MCF 10A (cell line): ENCODE results near the gene TUSC2. TPM values are rescaled to one million over a fixed set of nuclear protein-coding genes. Genes with fewer than 3 reads are reported as not detected.

ENCODE experiments used
- BruUV-seq: library from RNA; stranded (reverse); fragments of 400-500 nt; replicated peaks from 2 replicates; lab custom pipeline; 2021; lab: Mats Ljungman, UMichigan
- CTCF ChIA-PET: fragments of 300-600 bp; sonication (Branson Sonifier 250); formaldehyde crosslinking; extraction: SDS; loops from one replicate; lab custom pipeline; 2021; ENCODE audit warnings: antibody characterized with exemption, inconsistent platforms; lab: Yijun Ruan, JAX
- POLR2A ChIA-PET: fragments of 300-600, 350-650 bp; sonication (Branson Sonifier 250); formaldehyde crosslinking; extraction: SDS; loops from one replicate; lab custom pipeline; 2020; ENCODE audit warnings: antibody characterized with exemption, inconsistent platforms; lab: Yijun Ruan, JAX
- DNase-seq: peaks from one replicate; pipeline ENCODE4 v3.0.0-alpha.2; 2018; ENCODE audit not compliant: unreplicated experiment
- H3K27ac Mint-ChIP-seq: one replicate; pipeline ENCODE4 v1.8.0; 2022; ENCODE audit warnings: mild to moderate bottlenecking, low read depth, mixed read lengths; ENCODE audit not compliant: unreplicated experiment
- H3K27me3 Mint-ChIP-seq: one replicate; pipeline ENCODE4 v1.8.0; 2022; ENCODE audit warnings: mixed read lengths; ENCODE audit not compliant: insufficient read depth, unreplicated experiment
- H3K36me3 Mint-ChIP-seq: one replicate; pipeline ENCODE4 v1.8.0; 2022; ENCODE audit warnings: mild to moderate bottlenecking, moderate library complexity, mixed read lengths; ENCODE audit not compliant: insufficient read depth, unreplicated experiment
- H3K4me1 Mint-ChIP-seq: one replicate; pipeline ENCODE4 v1.8.0; 2022; ENCODE audit warnings: mixed read lengths; ENCODE audit not compliant: insufficient read depth, unreplicated experiment
- H3K4me3 Mint-ChIP-seq: one replicate; pipeline ENCODE4 v1.8.0; 2022; ENCODE audit warnings: mild to moderate bottlenecking, moderate library complexity, mixed read lengths; ENCODE audit not compliant: unreplicated experiment
- H3K9me3 Mint-ChIP-seq: one replicate; pipeline ENCODE4 v1.8.0; 2022; ENCODE audit warnings: mixed read lengths; ENCODE audit not compliant: unreplicated experiment
- intact Hi-C: fragments of 100-400 bp; cut with micrococcal nuclease; formaldehyde crosslinking; loops from 2 replicates; pipeline ENCODE4 v1.14.1; 2022
- total RNA-seq: library from RNA; stranded (reverse); gene quantifications from 2 replicates; pipeline ENCODE4 v1.2.3, GENCODE V29; 2022
- TF ChIP-seq, protein P1 (sequence below): fragments of 200-600 bp; IDR thresholded peaks from one replicate; pipeline ENCODE4 v1.8.0; 2022; ENCODE audit warnings: antibody characterized with exemption, mild to moderate bottlenecking; ENCODE audit not compliant: unreplicated experiment

Gene TUSC2
- total RNA-seq, 1 experiment from 2014 or later = 14.5 TPM

DNA sequence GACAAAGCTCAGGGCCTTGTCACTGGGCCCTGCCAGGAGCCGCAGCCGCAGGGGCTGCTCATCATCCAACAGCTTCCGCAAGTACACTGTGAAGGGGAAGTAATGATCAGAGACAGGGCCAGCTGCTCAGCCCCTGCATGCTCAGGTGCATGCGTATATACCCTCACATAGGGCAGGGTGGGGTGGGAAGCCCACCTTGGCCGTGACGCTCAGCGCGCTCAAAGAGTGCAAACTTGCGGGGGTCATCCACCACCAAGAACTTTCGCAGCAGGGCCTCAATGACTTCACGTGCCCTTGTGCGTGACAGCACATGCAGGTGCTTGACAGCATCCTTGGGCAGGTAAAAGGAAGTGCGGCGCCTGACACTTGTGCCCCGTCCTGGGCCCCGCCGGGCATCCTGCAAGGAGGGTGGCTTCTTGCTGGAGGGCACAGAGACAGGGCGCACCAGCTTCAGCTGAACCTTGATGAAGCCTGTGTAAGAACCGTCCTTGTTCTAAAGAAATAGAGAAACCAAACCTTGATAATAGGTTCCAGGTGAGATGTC lies 3.4 kb upstream of the TUSC2 start:
- Mint-ChIP-seq H3K9me3 (no peaks in the 10 kb centered on the region), H3K27me3 (no peaks in the 10 kb centered on the region), H3K27ac (no peak overlapping the region), H3K4me3 (no peak overlapping the region), H3K4me1 (peaks cover 12% of the 10 kb centered on the region), H3K36me3 (peaks cover 56% of the 10 kb centered on the region)
- intact Hi-C loops = no loop called here
- ChIA-PET CTCF (interaction anchor here (1.2 kb wide), 1 partner anchor 12 kb away, joined by 3 read pairs; no protein-coding TSS in a partner anchor), POLR2A (interaction anchor here (0.7 to 0.8 kb wide), 2 partner anchors 14 to 61 kb away, joined by 3 read pairs; no protein-coding TSS in a partner anchor)
- no peak for DNase-seq
- no TSS peak for BruUV-seq
- TF ChIP-seq, protein P1, sequence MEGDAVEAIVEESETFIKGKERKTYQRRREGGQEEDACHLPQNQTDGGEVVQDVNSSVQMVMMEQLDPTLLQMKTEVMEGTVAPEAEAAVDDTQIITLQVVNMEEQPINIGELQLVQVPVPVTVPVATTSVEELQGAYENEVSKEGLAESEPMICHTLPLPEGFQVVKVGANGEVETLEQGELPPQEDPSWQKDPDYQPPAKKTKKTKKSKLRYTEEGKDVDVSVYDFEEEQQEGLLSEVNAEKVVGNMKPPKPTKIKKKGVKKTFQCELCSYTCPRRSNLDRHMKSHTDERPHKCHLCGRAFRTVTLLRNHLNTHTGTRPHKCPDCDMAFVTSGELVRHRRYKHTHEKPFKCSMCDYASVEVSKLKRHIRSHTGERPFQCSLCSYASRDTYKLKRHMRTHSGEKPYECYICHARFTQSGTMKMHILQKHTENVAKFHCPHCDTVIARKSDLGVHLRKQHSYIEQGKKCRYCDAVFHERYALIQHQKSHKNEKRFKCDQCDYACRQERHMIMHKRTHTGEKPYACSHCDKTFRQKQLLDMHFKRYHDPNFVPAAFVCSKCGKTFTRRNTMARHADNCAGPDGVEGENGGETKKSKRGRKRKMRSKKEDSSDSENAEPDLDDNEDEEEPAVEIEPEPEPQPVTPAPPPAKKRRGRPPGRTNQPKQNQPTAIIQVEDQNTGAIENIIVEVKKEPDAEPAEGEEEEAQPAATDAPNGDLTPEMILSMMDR = no peak

DNA sequence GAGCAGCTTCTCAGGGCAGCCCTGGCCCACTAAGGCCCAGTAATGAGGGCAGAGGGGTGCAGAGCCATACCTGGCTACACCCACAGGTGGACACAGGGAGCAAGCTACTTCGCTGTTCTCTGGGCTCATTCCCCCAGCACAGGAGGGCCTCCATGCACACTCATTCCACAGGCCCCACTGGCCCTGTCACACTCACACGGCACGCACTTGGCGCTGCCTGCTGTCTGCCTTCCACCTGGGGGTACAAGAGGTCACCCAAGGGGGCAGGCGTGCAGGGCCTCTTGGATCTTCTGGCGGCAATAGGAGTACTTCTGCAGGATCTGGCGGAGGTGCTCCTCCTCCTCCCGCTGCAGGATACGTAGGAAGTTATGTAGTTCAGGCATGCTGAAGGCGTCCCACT lies 2.3 kb upstream of the TUSC2 start:
- no TSS peak for BruUV-seq
- intact Hi-C loops = no loop called here
- ChIA-PET CTCF (interaction anchor here (1.4 kb wide), 1 partner anchor 32 kb away, joined by 5 read pairs; the partner anchor contains the start of genes HYAL3 and NAA80), POLR2A (no interaction called here)
- no peak for DNase-seq
- no peaks in the 10 kb centered on the region for H3K27me3 Mint-ChIP-seq
- no peak overlapping the region for H3K27ac Mint-ChIP-seq
- H3K9me3 Mint-ChIP-seq = no peaks in the 10 kb centered on the region
- H3K4me1 Mint-ChIP-seq = peaks cover 9% of the 10 kb centered on the region
- H3K36me3 Mint-ChIP-seq = peaks cover 51% of the 10 kb centered on the region
- TF ChIP-seq, protein P1 = no peak
- no peak overlapping the region for H3K4me3 Mint-ChIP-seq

DNA sequence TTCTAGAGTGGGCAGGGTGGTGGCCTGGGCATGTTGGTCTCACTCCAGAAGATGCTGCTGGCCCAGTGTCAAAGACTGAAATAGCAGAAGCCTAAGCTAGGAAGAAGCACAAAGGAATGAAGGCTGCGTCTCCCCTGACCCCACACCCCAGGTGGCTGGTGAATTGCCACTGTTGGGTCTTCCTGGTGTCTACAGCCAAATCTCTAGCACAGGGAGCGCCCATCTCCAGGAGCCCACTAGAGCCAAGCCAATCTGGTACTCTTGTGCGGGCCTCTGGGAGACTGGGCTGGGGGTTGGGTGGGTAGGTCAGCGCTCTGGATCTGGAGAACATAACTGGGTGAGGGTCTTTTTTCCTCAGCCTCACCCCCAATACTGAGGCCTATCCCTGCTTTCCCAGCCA lies 894 bp downstream of the TUSC2 start:
- intact Hi-C loops = no loop called here
- POLR2A ChIA-PET = interaction anchor here (1.0 to 3.3 kb wide), 10 partner anchors 8 to 92 kb away, joined by 3 to 58 read pairs (median 14); partner anchors contain the start of genes CYB561D2, GNAI2, HYAL3 and IFRD2
- BruUV-seq = no TSS peak

DNA sequence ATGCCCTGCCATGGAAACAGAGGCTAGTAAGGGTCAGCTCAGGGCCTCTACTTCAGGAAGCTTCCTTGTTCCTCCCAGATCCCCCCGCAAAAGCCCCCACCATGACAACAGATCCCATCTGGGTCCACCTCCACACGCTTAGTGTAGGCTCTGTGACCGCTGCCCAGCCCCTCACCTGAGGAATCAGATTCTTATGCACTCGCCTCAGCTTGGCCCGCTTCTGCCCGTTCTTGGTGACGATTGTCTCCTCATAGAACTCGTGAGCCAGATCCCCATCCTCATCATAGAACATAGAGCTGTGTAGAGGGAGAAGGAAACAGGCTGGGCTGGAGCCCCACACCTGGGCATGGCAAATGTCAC lies 1.9 kb downstream of the TUSC2 start:
- no peaks in the 10 kb centered on the region for H3K9me3 Mint-ChIP-seq
- H3K4me3 Mint-ChIP-seq = no peak overlapping the region
- no peak for DNase-seq
- peaks cover 17% of the 10 kb centered on the region for H3K36me3 Mint-ChIP-seq
- TF ChIP-seq, protein P1 = no peak
- BruUV-seq = no TSS peak
- CTCF ChIA-PET = interaction anchor here (0.7 to 1.0 kb wide), 2 partner anchors 21 to 56 kb away, joined by 3 to 5 read pairs; no protein-coding TSS in a partner anchor
- POLR2A ChIA-PET = interaction anchor here (0.9 to 1.2 kb wide), 3 partner anchors 9 to 36 kb away, joined by 3 to 4 read pairs (median 3); no protein-coding TSS in a partner anchor
- no peaks in the 10 kb centered on the region for H3K4me1 Mint-ChIP-seq
- intact Hi-C loops = no loop called here
- H3K27me3 Mint-ChIP-seq = no peaks in the 10 kb centered on the region
- no peak overlapping the region for H3K27ac Mint-ChIP-seq

More for the DNA sequence above, 894 bp downstream of the TUSC2 start:
- Mint-ChIP-seq H3K36me3 (peaks cover 23% of the 10 kb centered on the region), H3K27me3 (no peaks in the 10 kb centered on the region), H3K4me1 (no peaks in the 10 kb centered on the region), H3K9me3 (no peaks in the 10 kb centered on the region), H3K27ac (peak overlapping the region; percentile 90), H3K4me3 (peak overlapping the region; percentile 86)
- no peak for DNase-seq
- CTCF ChIA-PET = interaction anchor here (0.7 to 1.8 kb wide), 4 partner anchors 9 to 50 kb away, joined by 3 to 5 read pairs (median 4); no protein-coding TSS in a partner anchor
- TF ChIP-seq, protein P1 = no peak
